Measurements from ENCODE around the gene TGIF2.

DNA sequence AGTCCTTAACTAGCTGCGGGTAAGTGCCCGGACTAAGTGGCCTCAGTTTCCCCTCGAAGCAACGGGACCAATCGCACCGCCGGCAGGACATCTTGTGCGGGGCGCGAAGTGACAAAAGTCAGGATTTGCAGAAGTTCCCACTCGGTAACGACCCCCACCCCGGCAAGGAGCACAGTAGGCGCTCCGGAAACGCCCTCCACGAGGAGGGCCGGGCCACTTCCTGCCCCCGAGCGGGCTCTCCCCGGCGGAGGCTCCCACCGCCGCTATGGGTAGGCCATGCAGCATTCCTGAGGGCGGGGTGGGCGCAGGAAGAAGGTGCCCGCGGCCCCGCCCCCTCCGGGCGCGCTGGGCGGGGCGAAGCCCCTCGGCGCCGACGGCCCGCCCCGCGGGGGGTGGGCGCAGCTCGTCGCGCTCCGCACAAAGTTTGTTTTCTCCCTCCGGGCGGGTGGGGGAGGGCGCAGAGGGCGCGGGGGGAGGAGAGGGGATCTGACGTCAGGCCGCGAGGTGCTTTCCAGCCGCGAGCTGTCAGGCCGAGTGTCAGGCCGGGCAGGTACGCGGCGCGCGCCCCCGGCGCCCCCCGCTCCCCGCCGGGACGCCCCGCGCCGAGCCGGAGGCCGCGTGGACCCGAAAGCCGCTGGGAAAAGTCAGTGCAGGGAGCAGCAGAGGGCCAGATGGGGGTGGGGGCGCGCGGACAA is at the start of gene TGIF2:
- TF ChIP-seq, protein P1, sequence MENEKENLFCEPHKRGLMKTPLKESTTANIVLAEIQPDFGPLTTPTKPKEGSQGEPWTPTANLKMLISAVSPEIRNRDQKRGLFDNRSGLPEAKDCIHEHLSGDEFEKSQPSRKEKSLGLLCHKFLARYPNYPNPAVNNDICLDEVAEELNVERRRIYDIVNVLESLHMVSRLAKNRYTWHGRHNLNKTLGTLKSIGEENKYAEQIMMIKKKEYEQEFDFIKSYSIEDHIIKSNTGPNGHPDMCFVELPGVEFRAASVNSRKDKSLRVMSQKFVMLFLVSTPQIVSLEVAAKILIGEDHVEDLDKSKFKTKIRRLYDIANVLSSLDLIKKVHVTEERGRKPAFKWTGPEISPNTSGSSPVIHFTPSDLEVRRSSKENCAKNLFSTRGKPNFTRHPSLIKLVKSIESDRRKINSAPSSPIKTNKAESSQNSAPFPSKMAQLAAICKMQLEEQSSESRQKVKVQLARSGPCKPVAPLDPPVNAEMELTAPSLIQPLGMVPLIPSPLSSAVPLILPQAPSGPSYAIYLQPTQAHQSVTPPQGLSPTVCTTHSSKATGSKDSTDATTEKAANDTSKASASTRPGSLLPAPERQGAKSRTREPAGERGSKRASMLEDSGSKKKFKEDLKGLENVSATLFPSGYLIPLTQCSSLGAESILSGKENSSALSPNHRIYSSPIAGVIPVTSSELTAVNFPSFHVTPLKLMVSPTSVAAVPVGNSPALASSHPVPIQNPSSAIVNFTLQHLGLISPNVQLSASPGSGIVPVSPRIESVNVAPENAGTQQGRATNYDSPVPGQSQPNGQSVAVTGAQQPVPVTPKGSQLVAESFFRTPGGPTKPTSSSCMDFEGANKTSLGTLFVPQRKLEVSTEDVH (IDR thresholded peaks at IDR 0.05; ENCODE audit: low read depth, partially characterized antibody): no peak
- no peak for TF ChIP-seq SMC3 (conservative IDR thresholded peaks at IDR 0.05; ENCODE audit: insufficient read depth, low read depth, low read length)

Measured in K562 (cell line).